Subcutaneous adipose tissue (tissue), 4 donors: ENCODE results near the gene SDC1. TPM values are rescaled to one million over a fixed set of nuclear protein-coding genes. Genes with fewer than 3 reads are reported as not detected.

Experiments used
- total RNA-seq, 4 donors: library from RNA; depleted of rRNA; stranded (reverse); fragments of >200 nt; gene quantifications; one replicate each; pipeline ENCODE4 v1.1.0, GENCODE V29; 2016
- TF ChIP-seq, protein P1 (sequence below): fragments of 450-650 bp; IDR thresholded peaks from one replicate; pipeline ENCODE4 v1.5.1; 2016; ENCODE audit warnings: low read depth, mild to moderate bottlenecking, control low read depth, antibody characterized with exemption, moderate library complexity

Gene SDC1
- total RNA-seq, 4 donors from 2014 or later, result 2.4 to 27.5 (median 3.8) TPM

DNA sequence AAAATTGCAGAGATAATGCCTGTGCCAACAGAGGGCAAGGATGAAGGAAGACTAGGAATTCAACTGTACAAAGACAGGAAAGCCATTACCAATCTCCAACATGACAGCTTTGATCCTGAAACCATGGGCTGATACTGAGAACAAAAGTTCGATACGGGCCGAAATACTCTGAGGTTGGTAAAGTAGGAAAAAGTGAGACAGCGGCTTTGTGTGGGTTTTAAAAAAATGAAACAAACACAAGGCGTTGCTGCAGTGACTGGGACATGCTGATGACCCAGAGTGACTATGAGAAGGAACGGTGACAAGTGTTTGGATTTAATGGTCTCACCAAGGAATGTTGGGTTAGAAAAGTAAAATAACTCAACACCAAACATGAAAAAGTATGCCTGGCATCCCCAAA, 24.2 kb upstream of the SDC1 start:
- TF ChIP-seq, protein P1, sequence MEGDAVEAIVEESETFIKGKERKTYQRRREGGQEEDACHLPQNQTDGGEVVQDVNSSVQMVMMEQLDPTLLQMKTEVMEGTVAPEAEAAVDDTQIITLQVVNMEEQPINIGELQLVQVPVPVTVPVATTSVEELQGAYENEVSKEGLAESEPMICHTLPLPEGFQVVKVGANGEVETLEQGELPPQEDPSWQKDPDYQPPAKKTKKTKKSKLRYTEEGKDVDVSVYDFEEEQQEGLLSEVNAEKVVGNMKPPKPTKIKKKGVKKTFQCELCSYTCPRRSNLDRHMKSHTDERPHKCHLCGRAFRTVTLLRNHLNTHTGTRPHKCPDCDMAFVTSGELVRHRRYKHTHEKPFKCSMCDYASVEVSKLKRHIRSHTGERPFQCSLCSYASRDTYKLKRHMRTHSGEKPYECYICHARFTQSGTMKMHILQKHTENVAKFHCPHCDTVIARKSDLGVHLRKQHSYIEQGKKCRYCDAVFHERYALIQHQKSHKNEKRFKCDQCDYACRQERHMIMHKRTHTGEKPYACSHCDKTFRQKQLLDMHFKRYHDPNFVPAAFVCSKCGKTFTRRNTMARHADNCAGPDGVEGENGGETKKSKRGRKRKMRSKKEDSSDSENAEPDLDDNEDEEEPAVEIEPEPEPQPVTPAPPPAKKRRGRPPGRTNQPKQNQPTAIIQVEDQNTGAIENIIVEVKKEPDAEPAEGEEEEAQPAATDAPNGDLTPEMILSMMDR, result no peak

DNA sequence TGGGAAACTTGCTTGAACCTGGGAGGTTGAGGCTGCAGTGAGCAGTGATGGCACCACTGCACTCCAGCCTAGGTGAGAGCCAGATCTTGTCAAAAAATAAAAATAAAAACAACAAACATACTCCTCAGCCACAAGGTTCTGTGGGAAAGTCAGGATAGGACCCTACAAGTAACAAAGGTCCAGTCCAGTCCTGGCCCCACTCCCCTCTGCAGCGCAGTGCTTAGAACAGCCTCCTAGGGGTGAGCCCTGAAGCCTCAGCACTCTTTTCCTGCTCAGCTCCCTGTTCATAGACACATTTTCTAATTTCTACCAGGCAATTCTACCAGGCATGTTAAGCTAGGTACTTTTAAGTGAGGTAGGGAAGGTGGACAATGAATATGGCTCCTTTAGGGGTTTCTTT, 22.2 kb upstream of the SDC1 start:
- TF ChIP-seq, protein P1, result no peak

DNA sequence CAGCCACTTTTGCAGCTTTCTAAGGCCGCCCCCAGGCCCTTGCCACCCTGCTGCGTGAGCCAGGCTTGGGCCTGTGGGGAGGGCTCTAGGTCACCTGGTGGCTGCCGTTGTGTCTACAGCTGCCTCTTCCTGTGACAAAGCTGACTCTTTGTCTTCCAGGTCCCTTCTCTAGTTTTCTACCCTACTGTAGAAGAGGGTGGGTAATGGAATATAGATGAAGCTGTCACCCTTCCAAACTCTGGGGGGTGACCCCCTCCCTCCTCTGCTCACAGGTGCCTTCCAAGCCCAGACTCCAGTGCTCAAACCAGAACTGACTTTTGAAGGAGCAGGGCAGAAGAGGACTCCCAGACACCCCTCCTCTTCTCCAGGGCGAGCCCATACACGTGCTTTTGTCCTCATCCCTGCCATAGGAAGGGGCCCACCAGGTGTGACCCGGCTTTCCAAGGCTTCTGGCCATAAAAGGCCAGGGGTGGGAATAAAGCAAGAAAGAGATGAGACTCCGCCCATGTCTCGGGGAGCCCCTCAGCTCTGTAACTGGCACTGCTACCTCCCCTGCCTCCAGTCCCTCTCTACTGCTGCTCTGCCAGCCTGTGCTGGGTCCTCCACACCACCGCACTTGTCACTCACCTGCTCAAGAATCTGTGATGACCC, 17.9 kb upstream of the SDC1 start:
- TF ChIP-seq, protein P1, result no peak

DNA sequence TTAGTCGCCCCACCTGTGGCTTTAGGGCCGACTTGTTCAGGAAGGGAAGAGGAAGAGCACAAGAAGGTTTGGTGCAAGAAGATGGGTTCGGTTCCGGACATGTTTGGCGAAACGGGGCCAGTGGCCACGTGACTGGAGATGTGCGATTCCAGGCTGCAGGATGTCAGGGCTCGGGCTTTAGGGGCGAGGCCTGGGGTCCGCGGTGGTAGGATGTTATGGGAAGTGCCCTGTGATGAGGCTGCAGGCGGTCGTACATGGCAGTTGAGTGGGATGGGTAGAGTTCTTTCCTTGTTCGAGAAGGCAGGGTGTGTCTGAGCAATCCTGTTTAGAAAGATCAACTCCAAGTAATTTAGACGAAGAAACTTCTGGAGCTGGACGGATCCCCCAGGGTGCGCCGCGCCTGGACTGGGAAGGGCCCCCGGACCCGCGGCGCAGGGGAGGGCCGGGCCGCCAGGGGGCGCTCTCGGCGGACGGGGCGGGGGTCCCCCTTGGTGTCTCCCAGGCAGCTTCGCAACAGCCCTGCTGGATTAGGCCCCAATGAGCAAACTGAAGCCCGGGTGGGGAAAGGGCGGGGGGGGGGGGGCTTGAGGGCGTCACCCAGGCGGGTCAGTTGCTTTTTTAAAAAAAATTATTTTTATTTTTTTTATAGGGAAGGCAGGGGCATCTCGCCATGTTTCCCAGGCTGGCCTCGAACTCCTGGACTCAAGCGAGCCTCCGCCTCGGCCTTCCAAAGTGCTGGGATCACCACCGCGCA, 17.2 kb upstream of the SDC1 start:
- TF ChIP-seq, protein P1, result no peak

DNA sequence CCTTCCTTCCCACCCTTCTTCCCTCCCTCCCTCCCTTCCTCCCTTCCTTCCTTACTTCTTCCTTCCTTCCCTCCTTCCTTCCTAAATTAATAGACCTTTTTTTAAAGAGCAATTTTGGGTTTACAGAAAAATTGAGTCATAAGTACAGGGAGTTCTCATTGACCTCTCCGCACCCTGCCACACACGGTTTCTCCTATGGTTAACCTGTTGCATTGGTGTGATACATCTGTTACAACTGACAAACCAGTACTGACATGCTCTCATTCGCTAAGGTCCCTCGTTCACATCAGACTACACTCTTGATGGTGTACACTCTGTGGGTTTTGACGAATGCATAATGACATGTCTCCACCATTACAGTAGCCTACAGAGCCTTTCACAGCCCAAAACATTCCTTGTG, 11.6 kb upstream of the SDC1 start:
- TF ChIP-seq, protein P1, result no peak

DNA sequence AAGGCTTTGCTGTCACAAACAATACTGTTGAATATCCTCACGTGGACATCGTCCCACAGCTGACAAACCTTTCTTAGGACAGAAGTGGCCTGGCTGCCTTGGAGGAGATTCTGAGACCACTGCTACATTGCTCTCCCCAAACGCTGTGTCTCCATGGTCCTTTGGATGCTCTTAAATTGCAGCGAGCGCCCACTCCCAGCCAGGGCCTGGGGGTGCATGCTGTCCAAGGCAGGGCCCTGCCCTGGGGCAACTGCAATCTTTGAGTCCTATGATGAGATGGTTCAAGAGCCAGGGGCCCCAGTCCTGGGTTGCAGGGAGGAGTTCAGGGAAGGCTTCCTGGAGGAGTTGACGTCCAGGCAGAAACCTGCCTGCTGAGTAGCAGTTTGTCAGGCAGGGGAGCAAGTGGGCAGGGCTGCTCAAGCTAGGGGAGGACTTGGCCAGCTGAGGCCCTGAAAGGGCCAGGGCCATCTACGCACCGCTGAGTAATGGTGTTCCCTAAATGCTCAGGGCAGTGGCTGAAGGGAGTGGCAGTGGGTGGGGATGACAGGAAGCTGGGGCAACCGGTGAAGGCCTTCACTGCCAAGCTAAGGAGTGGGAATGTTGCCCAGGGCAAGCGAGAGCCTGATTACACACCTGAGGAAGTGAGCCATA, 10.8 kb upstream of the SDC1 start:
- TF ChIP-seq, protein P1, result no peak

DNA sequence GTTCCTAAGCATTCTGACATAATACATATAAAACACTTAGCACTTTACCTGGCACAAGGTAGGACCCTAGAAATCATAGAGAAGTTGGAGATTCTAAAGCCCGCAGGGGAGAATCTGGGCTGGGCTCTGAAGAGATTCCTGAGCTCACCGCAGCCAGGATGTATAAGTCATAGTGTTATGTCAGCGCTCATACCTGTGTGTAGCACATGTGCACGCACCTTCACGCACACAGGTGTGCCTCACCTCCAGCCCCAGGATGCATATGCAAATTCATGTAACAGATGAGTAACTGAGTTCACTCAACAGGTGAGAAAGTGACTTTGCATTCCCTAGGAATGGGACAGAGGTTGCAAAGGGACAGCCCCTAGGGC, 7.9 kb upstream of the SDC1 start:
- TF ChIP-seq, protein P1, result no peak
